Endothelial cell of umbilical vein (primary cell): ENCODE data around the gene PCDH9. TPM values are rescaled to one million over a fixed set of nuclear protein-coding genes. Genes with fewer than 3 reads are reported as not detected.

Experiments used
- BruUV-seq: library from RNA; stranded (reverse); fragments of 400-500 nt; replicated peaks from 2 replicates; lab custom pipeline; 2021; lab: Mats Ljungman, UMichigan
- CTCF ChIA-PET: fragments of 300-600, 350-600 bp; sonication (Branson Sonifier 250); formaldehyde crosslinking; loops from one replicate; lab custom pipeline; 2021; ENCODE audit warnings: antibody characterized with exemption, inconsistent platforms; lab: Charles Lee
- POLR2A ChIA-PET: fragments of 300-600, 350-600 bp; sonication (Branson Sonifier 250); formaldehyde crosslinking; loops from one replicate; lab custom pipeline; 2021; ENCODE audit warnings: antibody characterized with exemption, inconsistent platforms; lab: Charles Lee
- DNase-seq: peaks from one replicate; pipeline ENCODE4 v3.0.0-alpha.2; 2011; ENCODE audit warnings: low read depth, low spot score
- FAIRE-seq: peaks from 2 replicates; lab custom pipeline; 2011; peaks lifted over from hg19 to GRCh38; lab: Jason Lieb, UNC
- H2AFZ ChIP-seq: 2 replicates; pipeline ENCODE4 v1.6.0; 2012; ENCODE audit warnings: low read depth, low read length, control low read depth, inconsistent platforms
- H3K27ac ChIP-seq: 2 replicates; pipeline ENCODE4 v1.5.1; 2011; ENCODE audit warnings: low read depth, mild to moderate bottlenecking, control low read depth, low read length, moderate library complexity; ENCODE audit not compliant: insufficient read depth
- H3K27me3 ChIP-seq, 2 experiments: 2 replicates each; pipeline versions ENCODE4 v1.6.0 to v1.6.1; 2011; ENCODE audit warnings: low read length in 2 of 2, mixed read lengths in 1 of 2; ENCODE audit not compliant: control insufficient read depth in 2 of 2, insufficient read depth in 2 of 2
- H3K36me3 ChIP-seq, 2 experiments: 2 replicates in 1 of 2; 3 replicates in 1 of 2; pipeline ENCODE4 v1.5.1; 2011; ENCODE audit warnings: low read length in 2 of 2, mild to moderate bottlenecking in 1 of 2, moderate library complexity in 1 of 2; ENCODE audit not compliant: control insufficient read depth in 2 of 2, insufficient read depth in 2 of 2; ENCODE audit errors: extremely low read depth in 1 of 2
- H3K4me1 ChIP-seq: 3 replicates; pipeline ENCODE4 v1.5.1; 2011; ENCODE audit warnings: mild to moderate bottlenecking, low read length; ENCODE audit not compliant: control insufficient read depth, insufficient read depth; ENCODE audit errors: extremely low read depth
- H3K4me2 ChIP-seq: 2 replicates; pipeline ENCODE4 v1.6.1; 2011; ENCODE audit warnings: low read length, control low read depth, mixed read lengths; ENCODE audit not compliant: insufficient read depth
- H3K4me3 ChIP-seq, 3 experiments: fragments of 200-600 bp in 1 of 3; sonication (generic), shearing (Covaris generic) in 1 of 3; replicated peaks in 1 of 3; 2 replicates each; pipeline ENCODE4 v1.5.1; 2011 to 2016; ENCODE audit warnings: control low read depth in 3 of 3, low read length in 3 of 3, mild to moderate bottlenecking in 2 of 3, inconsistent platforms in 1 of 3, low read depth in 1 of 3, moderate library complexity in 1 of 3; ENCODE audit not compliant: insufficient read depth in 1 of 3
- H3K79me2 ChIP-seq: 2 replicates; pipeline ENCODE4 v1.6.0; 2012; ENCODE audit warnings: low read length, inconsistent platforms; ENCODE audit not compliant: control insufficient read depth, insufficient read depth
- H3K9ac ChIP-seq: replicated peaks from 2 replicates; pipeline ENCODE3; 2011; ENCODE audit warnings: low read length, control low read depth; ENCODE audit not compliant: insufficient read depth; ENCODE audit errors: extremely low read depth
- H3K9me1 ChIP-seq: replicated peaks from 3 replicates; pipeline ENCODE4 v1.6.0; 2011; ENCODE audit warnings: mild to moderate bottlenecking, low read length; ENCODE audit not compliant: control insufficient read depth, insufficient read depth; ENCODE audit errors: extremely low read depth
- H3K9me3 ChIP-seq: replicated peaks from 2 replicates; pipeline ENCODE4 v1.5.1; 2012; ENCODE audit warnings: low read length, inconsistent platforms; ENCODE audit not compliant: control insufficient read depth, insufficient read depth
- H4K20me1 ChIP-seq: replicated peaks from 2 replicates; pipeline ENCODE3; 2011; ENCODE audit warnings: mild to moderate bottlenecking, low read length; ENCODE audit not compliant: control insufficient read depth, insufficient read depth; ENCODE audit errors: extremely low read depth
- CTCF ChIP-seq, 2 donors: IDR thresholded peaks; 1 replicate in 1 of 2; 2 replicates in 1 of 2; pipeline ENCODE4 v1.5.1; 2011; ENCODE audit warnings: low read length in 2 of 2, mild to moderate bottlenecking in 2 of 2, moderate library complexity in 2 of 2, control low read depth in 1 of 2, inconsistent platforms in 1 of 2, low read depth in 1 of 2; ENCODE audit not compliant: insufficient read depth in 1 of 2; ENCODE audit errors: extremely low read depth in 1 of 2
- EZH2 ChIP-seq: IDR thresholded peaks from 2 replicates; pipeline ENCODE4 v1.6.1; 2012; ENCODE audit warnings: borderline replicate concordance, low read depth, mild to moderate bottlenecking, moderate library complexity, low read length, inconsistent platforms; ENCODE audit not compliant: severe bottlenecking
- FOS ChIP-seq: IDR thresholded peaks from 2 replicates; pipeline ENCODE4 v1.6.1; 2011; ENCODE audit warnings: mild to moderate bottlenecking, low read length, moderate library complexity, borderline replicate concordance; ENCODE audit not compliant: insufficient read depth
- GATA2 ChIP-seq: IDR thresholded peaks from 2 replicates; pipeline ENCODE4 v1.7.0; 2011; ENCODE audit warnings: low read depth, mild to moderate bottlenecking, moderate library complexity, mixed read lengths, low read length; ENCODE audit not compliant: insufficient read length, insufficient read depth
- JUN ChIP-seq: IDR thresholded peaks from 2 replicates; pipeline ENCODE4 v1.6.1; 2011; ENCODE audit warnings: borderline replicate concordance, low read depth; ENCODE audit not compliant: insufficient read length, insufficient read depth
- MAX ChIP-seq: IDR thresholded peaks from 2 replicates; pipeline ENCODE4 v1.6.1; 2011; ENCODE audit not compliant: insufficient read depth, insufficient read length
- MYC ChIP-seq: IDR thresholded peaks from one replicate; pipeline ENCODE4 v1.6.1; 2011; ENCODE audit warnings: mild to moderate bottlenecking, low read depth, low read length
- POLR2A ChIP-seq: IDR thresholded peaks from 2 replicates; pipeline ENCODE4 v1.6.1; 2012; ENCODE audit warnings: low read depth, mild to moderate bottlenecking, control low read depth, low read length
- POLR2AphosphoS5 ChIP-seq: IDR thresholded peaks from 2 replicates; pipeline ENCODE4 v1.6.1; 2012; ENCODE audit warnings: low read depth, mild to moderate bottlenecking, control low read depth, low read length, moderate library complexity; ENCODE audit not compliant: insufficient read depth
- dilution Hi-C: fragments of 300-500 bp; cut with MboI; formaldehyde crosslinking; loops from one replicate; pipeline ENCODE4 v1.15.0; 2019; ENCODE audit warnings: low sequenced_read_pairs; ENCODE audit not compliant: extremely low pct_ligation_motif_present
- intact Hi-C: fragments of 100-400 bp; cut with micrococcal nuclease; formaldehyde crosslinking; loops from one replicate; pipeline ENCODE4 v1.10.0; 2022
- polyA plus RNA-seq, 4 experiments: library from polyadenylated mRNA; depleted of rRNA in 3 of 4; stranded (reverse) in 3 of 4; unstranded in 1 of 4; fragments of >200 nt; gene quantifications; 2 replicates each; pipeline versions ENCODE4 v1.2.1 to v1.2.3, GENCODE V29; 2011 to 2012; ENCODE audit warnings: missing spikeins in 1 of 4
- total RNA-seq: library from RNA; stranded (reverse); gene quantifications from 2 replicates; pipeline ENCODE4 v1.2.3, GENCODE V29; 2021

Gene PCDH9
- total and polyA plus RNA-seq, 2 donors (not counting 3 experiments of a cell fraction or from before 2014, with no cell fraction given), result 1.1 to 5.2 TPM

GRCh38 chr13:66335626-66336025 lies 894.5 kb downstream of the PCDH9 start:
- H2AFZ ChIP-seq, result no peak overlapping the region
- DNase-seq (no peak), FAIRE-seq (no peak)
- no TSS peak for BruUV-seq
- intact Hi-C loops (no loop called here), dilution Hi-C loops (no loop called here)
- no peak overlapping the region for H3K9ac ChIP-seq
- no peaks in the 10 kb centered on the region for H3K79me2 ChIP-seq
- H3K9me1 ChIP-seq, result no peaks in the 10 kb centered on the region
- H3K27ac ChIP-seq, result no peak overlapping the region
- no peaks in the 10 kb centered on the region for H3K36me3 ChIP-seq
- H3K4me3 ChIP-seq, result no peak overlapping the region
- no peaks in the 10 kb centered on the region for H3K4me1 ChIP-seq
- H3K4me2 ChIP-seq, result no peak overlapping the region
- no peaks in the 10 kb centered on the region for H3K9me3 ChIP-seq
- TF ChIP-seq GATA2, result no peak
- TF ChIP-seq POLR2AphosphoS5, result no peak
- TF ChIP-seq POLR2A, result no peak
- no peak for TF ChIP-seq EZH2
- TF ChIP-seq MAX, result no peak
- TF ChIP-seq CTCF (IDR thresholded peaks at IDR 0.05; ENCODE audit: extremely low read depth in 1 of 2, insufficient read depth in 1 of 2, low read depth in 1 of 2, low read length in 2 of 2), result no peak
- no peak for TF ChIP-seq MYC
- no peak for TF ChIP-seq FOS
- TF ChIP-seq JUN, result no peak
- CTCF ChIA-PET, result interaction anchor here (1.0 kb wide), 1 partner anchor 19 kb away, joined by 3 read pairs; no protein-coding TSS in a partner anchor
- no peaks in the 10 kb centered on the region for H3K27me3 ChIP-seq
- H4K20me1 ChIP-seq, result no peaks in the 10 kb centered on the region
- POLR2A ChIA-PET, result interaction anchor here (0.6 kb wide), 1 partner anchor 694 kb away, joined by 5 read pairs; no protein-coding TSS in a partner anchor
